ENCODE data around the gene GSE1. TPM values are rescaled to one million over a fixed set of nuclear protein-coding genes. Genes with fewer than 3 reads are reported as not detected.
A peak's percentile ranks its signal among the peaks of the same experiment; 100 is the strongest.

GSE1 gene
- total RNA-seq, 3 donors from 2014 or later: 52.3 to 105 (median 60.7) TPM

DNA sequence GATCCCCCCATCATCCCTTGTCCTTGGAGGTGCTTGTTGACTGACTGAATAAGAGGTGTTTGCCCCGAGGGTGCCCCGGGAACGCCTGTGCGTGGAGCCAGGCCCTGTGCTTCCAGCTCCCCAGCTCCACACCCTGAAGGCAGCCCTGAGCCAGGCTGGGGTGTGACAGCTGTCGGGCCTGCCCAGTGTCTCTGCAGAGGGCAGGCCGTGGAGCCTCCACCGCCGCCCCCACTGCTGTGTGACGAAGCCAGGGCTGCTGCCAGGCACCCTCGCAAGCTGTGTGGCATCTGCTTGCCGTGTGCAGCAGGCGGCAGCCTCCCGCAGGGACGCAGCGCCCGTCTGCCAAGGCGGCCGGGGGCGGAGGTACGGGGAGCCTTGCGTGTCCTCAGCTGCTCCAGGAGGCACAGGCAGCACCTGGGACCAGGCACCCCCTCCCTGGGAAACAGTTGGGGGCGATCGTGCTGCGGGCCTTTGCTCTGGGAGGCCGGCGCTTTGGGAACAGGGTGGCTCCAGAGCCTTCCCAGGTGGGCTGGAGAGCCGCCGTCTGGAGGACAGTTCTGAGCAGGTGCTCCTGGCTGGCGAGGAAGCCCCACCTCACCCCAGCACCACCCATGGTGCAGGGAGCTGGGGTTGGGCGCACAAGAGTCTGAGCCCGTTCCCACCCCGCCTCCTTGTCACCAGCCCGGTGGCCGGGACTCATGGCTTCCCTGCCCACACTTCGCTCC is 26.6 kb downstream of the GSE1 start:
- no peaks in the 10 kb centered on the region for H3K36me3 ChIP-seq
- no peaks in the 10 kb centered on the region for H3K9me3 ChIP-seq
- intact Hi-C loops (cut with DNase I; ENCODE audit: low total_unique reads): no loop called here
- peaks cover 0 to 19% of the 10 kb centered on the region in 2 donors for H3K4me1 ChIP-seq
- peak; percentile 53 to 73 for DNase-seq (ENCODE audit: low spot score in 2 of 2)
- peak overlapping the region; percentile 10 to 20 for H3K27ac ChIP-seq
- TF ChIP-seq, protein P1, sequence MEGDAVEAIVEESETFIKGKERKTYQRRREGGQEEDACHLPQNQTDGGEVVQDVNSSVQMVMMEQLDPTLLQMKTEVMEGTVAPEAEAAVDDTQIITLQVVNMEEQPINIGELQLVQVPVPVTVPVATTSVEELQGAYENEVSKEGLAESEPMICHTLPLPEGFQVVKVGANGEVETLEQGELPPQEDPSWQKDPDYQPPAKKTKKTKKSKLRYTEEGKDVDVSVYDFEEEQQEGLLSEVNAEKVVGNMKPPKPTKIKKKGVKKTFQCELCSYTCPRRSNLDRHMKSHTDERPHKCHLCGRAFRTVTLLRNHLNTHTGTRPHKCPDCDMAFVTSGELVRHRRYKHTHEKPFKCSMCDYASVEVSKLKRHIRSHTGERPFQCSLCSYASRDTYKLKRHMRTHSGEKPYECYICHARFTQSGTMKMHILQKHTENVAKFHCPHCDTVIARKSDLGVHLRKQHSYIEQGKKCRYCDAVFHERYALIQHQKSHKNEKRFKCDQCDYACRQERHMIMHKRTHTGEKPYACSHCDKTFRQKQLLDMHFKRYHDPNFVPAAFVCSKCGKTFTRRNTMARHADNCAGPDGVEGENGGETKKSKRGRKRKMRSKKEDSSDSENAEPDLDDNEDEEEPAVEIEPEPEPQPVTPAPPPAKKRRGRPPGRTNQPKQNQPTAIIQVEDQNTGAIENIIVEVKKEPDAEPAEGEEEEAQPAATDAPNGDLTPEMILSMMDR (IDR thresholded peaks at IDR 0.05): peak in 1 of 3 donors; percentile 13
- no peak for TF ChIP-seq POLR2AphosphoS5 (IDR thresholded peaks at IDR 0.05)
- no peak overlapping the region for H3K4me3 ChIP-seq
- no peaks in the 10 kb centered on the region for H3K27me3 ChIP-seq

GRCh38 chr16:85640254-85640558 is 27.1 kb downstream of the GSE1 start:
- no peak for DNase-seq (ENCODE audit: low spot score in 2 of 2)
- Histone ChIP-seq H3K27ac (peak overlapping the region in 1 of 2 donors; percentile 20), H3K4me1 (peaks cover 0 to 19% of the 10 kb centered on the region in 2 donors), H3K9me3 (no peaks in the 10 kb centered on the region), H3K4me3 (no peak overlapping the region), H3K27me3 (no peaks in the 10 kb centered on the region), H3K36me3 (no peaks in the 10 kb centered on the region)
- intact Hi-C loops (cut with DNase I; ENCODE audit: low total_unique reads): no loop called here
- TF ChIP-seq POLR2AphosphoS5 (IDR thresholded peaks at IDR 0.05) (no peak), POLR2A (IDR thresholded peaks at IDR 0.05) (no peak)
- TF ChIP-seq, protein P1 (IDR thresholded peaks at IDR 0.05): no peak

GRCh38 chr16:85640585-85640984 is 27.5 kb downstream of the GSE1 start:
- Histone ChIP-seq H3K27me3 (no peaks in the 10 kb centered on the region), H3K4me1 (peaks cover 0 to 19% of the 10 kb centered on the region in 2 donors), H3K9me3 (no peaks in the 10 kb centered on the region), H3K36me3 (no peaks in the 10 kb centered on the region), H3K4me3 (no peak overlapping the region), H3K27ac (peak overlapping the region in 1 of 2 donors; percentile 20)
- TF ChIP-seq POLR2A (IDR thresholded peaks at IDR 0.05): no peak
- TF ChIP-seq, protein P1 (IDR thresholded peaks at IDR 0.05): no peak
- TF ChIP-seq POLR2AphosphoS5 (IDR thresholded peaks at IDR 0.05): no peak
- DNase-seq (ENCODE audit: low spot score in 2 of 2): no peak
- intact Hi-C loops (cut with DNase I; ENCODE audit: low total_unique reads): no loop called here

- intact Hi-C loops (cut with DNase I; ENCODE audit: low total_unique reads): no loop called here
- H3K27ac ChIP-seq: peak overlapping the region in 1 of 2 donors; percentile 29
- DNase-seq (ENCODE audit: low spot score in 2 of 2): no peak
- no peak overlapping the region for H3K4me3 ChIP-seq
- H3K9me3 ChIP-seq: no peaks in the 10 kb centered on the region
- no peaks in the 10 kb centered on the region for H3K36me3 ChIP-seq
- TF ChIP-seq, protein P1 (IDR thresholded peaks at IDR 0.05): no peak
- no peak for TF ChIP-seq POLR2A (IDR thresholded peaks at IDR 0.05)
- TF ChIP-seq POLR2AphosphoS5 (IDR thresholded peaks at IDR 0.05): no peak
- H3K27me3 ChIP-seq: no peaks in the 10 kb centered on the region
- peaks cover 0 to 19% of the 10 kb centered on the region in 2 donors for H3K4me1 ChIP-seq
Observed at GRCh38 chr16:85641305-85641704, 28.2 kb downstream of the GSE1 start.

DNA sequence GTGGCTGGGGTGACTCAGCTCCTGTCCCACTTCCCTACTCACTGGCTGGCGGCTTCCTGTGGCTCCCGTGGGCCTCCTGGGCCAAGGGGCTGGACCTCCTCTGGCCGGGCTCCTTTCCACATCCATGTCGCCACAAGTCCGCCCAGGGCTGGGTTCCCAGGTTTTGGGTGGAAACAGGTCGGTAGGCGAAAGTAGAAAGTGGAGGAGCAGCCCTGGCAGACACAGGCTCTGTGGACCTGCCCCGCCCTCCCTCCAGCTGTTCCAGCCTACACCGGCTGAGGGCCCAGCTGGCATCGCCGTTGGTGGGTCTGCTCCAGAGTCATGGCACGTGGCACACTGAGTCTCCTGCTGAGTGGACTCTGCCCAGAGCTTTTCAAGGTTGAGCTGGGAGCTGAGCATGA is 28.7 kb downstream of the GSE1 start:
- Histone ChIP-seq H3K27me3 (no peaks in the 10 kb centered on the region), H3K4me3 (no peak overlapping the region), H3K36me3 (no peaks in the 10 kb centered on the region), H3K4me1 (peaks cover 0 to 19% of the 10 kb centered on the region in 2 donors), H3K9me3 (no peaks in the 10 kb centered on the region), H3K27ac (peak overlapping the region; percentile 29)
- intact Hi-C loops (cut with DNase I; ENCODE audit: low total_unique reads): no loop called here
- TF ChIP-seq POLR2AphosphoS5 (IDR thresholded peaks at IDR 0.05): no peak
- no peak for TF ChIP-seq POLR2A (IDR thresholded peaks at IDR 0.05)
- TF ChIP-seq, protein P1 (IDR thresholded peaks at IDR 0.05): no peak
- DNase-seq (ENCODE audit: low spot score in 2 of 2): peak in 1 of 2 donors; percentile 70

Measured in breast epithelium (tissue), 4 donors.